Endothelial cell of umbilical vein (primary cell): Measurements from ENCODE around the gene ZNF385B. TPM values are rescaled to one million over a fixed set of nuclear protein-coding genes. Genes with fewer than 3 reads are reported as not detected.

Experiments used
- BruUV-seq: library from RNA; stranded (reverse); fragments of 400-500 nt; replicated peaks from 2 replicates; lab custom pipeline; 2021; lab: Mats Ljungman, UMichigan
- CTCF ChIA-PET: fragments of 300-600, 350-600 bp; sonication (Branson Sonifier 250); formaldehyde crosslinking; loops from one replicate; lab custom pipeline; 2021; ENCODE audit warnings: antibody characterized with exemption, inconsistent platforms; lab: Charles Lee
- POLR2A ChIA-PET: fragments of 300-600, 350-600 bp; sonication (Branson Sonifier 250); formaldehyde crosslinking; loops from one replicate; lab custom pipeline; 2021; ENCODE audit warnings: antibody characterized with exemption, inconsistent platforms; lab: Charles Lee
- DNase-seq: peaks from one replicate; pipeline ENCODE4 v3.0.0-alpha.2; 2011; ENCODE audit warnings: low read depth, low spot score
- FAIRE-seq: peaks from 2 replicates; lab custom pipeline; 2011; peaks lifted over from hg19 to GRCh38; lab: Jason Lieb, UNC
- H2AFZ ChIP-seq: 2 replicates; pipeline ENCODE4 v1.6.0; 2012; ENCODE audit warnings: low read depth, low read length, control low read depth, inconsistent platforms
- H3K27ac ChIP-seq: 2 replicates; pipeline ENCODE4 v1.5.1; 2011; ENCODE audit warnings: low read depth, mild to moderate bottlenecking, control low read depth, low read length, moderate library complexity; ENCODE audit not compliant: insufficient read depth
- H3K27me3 ChIP-seq, 2 experiments: 2 replicates each; pipeline versions ENCODE4 v1.6.0 to v1.6.1; 2011; ENCODE audit warnings: low read length in 2 of 2, mixed read lengths in 1 of 2; ENCODE audit not compliant: control insufficient read depth in 2 of 2, insufficient read depth in 2 of 2
- H3K36me3 ChIP-seq, 2 experiments: 2 replicates in 1 of 2; 3 replicates in 1 of 2; pipeline ENCODE4 v1.5.1; 2011; ENCODE audit warnings: low read length in 2 of 2, mild to moderate bottlenecking in 1 of 2, moderate library complexity in 1 of 2; ENCODE audit not compliant: control insufficient read depth in 2 of 2, insufficient read depth in 2 of 2; ENCODE audit errors: extremely low read depth in 1 of 2
- H3K4me1 ChIP-seq: 3 replicates; pipeline ENCODE4 v1.5.1; 2011; ENCODE audit warnings: mild to moderate bottlenecking, low read length; ENCODE audit not compliant: control insufficient read depth, insufficient read depth; ENCODE audit errors: extremely low read depth
- H3K4me2 ChIP-seq: 2 replicates; pipeline ENCODE4 v1.6.1; 2011; ENCODE audit warnings: low read length, control low read depth, mixed read lengths; ENCODE audit not compliant: insufficient read depth
- H3K4me3 ChIP-seq, 3 experiments: fragments of 200-600 bp in 1 of 3; sonication (generic), shearing (Covaris generic) in 1 of 3; replicated peaks in 1 of 3; 2 replicates each; pipeline ENCODE4 v1.5.1; 2011 to 2016; ENCODE audit warnings: control low read depth in 3 of 3, low read length in 3 of 3, mild to moderate bottlenecking in 2 of 3, inconsistent platforms in 1 of 3, low read depth in 1 of 3, moderate library complexity in 1 of 3; ENCODE audit not compliant: insufficient read depth in 1 of 3
- H3K79me2 ChIP-seq: 2 replicates; pipeline ENCODE4 v1.6.0; 2012; ENCODE audit warnings: low read length, inconsistent platforms; ENCODE audit not compliant: control insufficient read depth, insufficient read depth
- H3K9ac ChIP-seq: replicated peaks from 2 replicates; pipeline ENCODE3; 2011; ENCODE audit warnings: low read length, control low read depth; ENCODE audit not compliant: insufficient read depth; ENCODE audit errors: extremely low read depth
- H3K9me1 ChIP-seq: replicated peaks from 3 replicates; pipeline ENCODE4 v1.6.0; 2011; ENCODE audit warnings: mild to moderate bottlenecking, low read length; ENCODE audit not compliant: control insufficient read depth, insufficient read depth; ENCODE audit errors: extremely low read depth
- H3K9me3 ChIP-seq: replicated peaks from 2 replicates; pipeline ENCODE4 v1.5.1; 2012; ENCODE audit warnings: low read length, inconsistent platforms; ENCODE audit not compliant: control insufficient read depth, insufficient read depth
- H4K20me1 ChIP-seq: replicated peaks from 2 replicates; pipeline ENCODE3; 2011; ENCODE audit warnings: mild to moderate bottlenecking, low read length; ENCODE audit not compliant: control insufficient read depth, insufficient read depth; ENCODE audit errors: extremely low read depth
- CTCF ChIP-seq, 2 donors: IDR thresholded peaks; 1 replicate in 1 of 2; 2 replicates in 1 of 2; pipeline ENCODE4 v1.5.1; 2011; ENCODE audit warnings: low read length in 2 of 2, mild to moderate bottlenecking in 2 of 2, moderate library complexity in 2 of 2, control low read depth in 1 of 2, inconsistent platforms in 1 of 2, low read depth in 1 of 2; ENCODE audit not compliant: insufficient read depth in 1 of 2; ENCODE audit errors: extremely low read depth in 1 of 2
- GATA2 ChIP-seq: IDR thresholded peaks from 2 replicates; pipeline ENCODE4 v1.7.0; 2011; ENCODE audit warnings: low read depth, mild to moderate bottlenecking, moderate library complexity, mixed read lengths, low read length; ENCODE audit not compliant: insufficient read length, insufficient read depth
- POLR2AphosphoS5 ChIP-seq: IDR thresholded peaks from 2 replicates; pipeline ENCODE4 v1.6.1; 2012; ENCODE audit warnings: low read depth, mild to moderate bottlenecking, control low read depth, low read length, moderate library complexity; ENCODE audit not compliant: insufficient read depth
- dilution Hi-C: fragments of 300-500 bp; cut with MboI; formaldehyde crosslinking; loops from one replicate; pipeline ENCODE4 v1.15.0; 2019; ENCODE audit warnings: low sequenced_read_pairs; ENCODE audit not compliant: extremely low pct_ligation_motif_present
- intact Hi-C: fragments of 100-400 bp; cut with micrococcal nuclease; formaldehyde crosslinking; loops from one replicate; pipeline ENCODE4 v1.10.0; 2022
- polyA plus RNA-seq, 4 experiments: library from polyadenylated mRNA; depleted of rRNA in 3 of 4; stranded (reverse) in 3 of 4; unstranded in 1 of 4; fragments of >200 nt; gene quantifications; 2 replicates each; pipeline versions ENCODE4 v1.2.1 to v1.2.3, GENCODE V29; 2011 to 2012; ENCODE audit warnings: missing spikeins in 1 of 4
- total RNA-seq: library from RNA; stranded (reverse); gene quantifications from 2 replicates; pipeline ENCODE4 v1.2.3, GENCODE V29; 2021

Gene ZNF385B
- total and polyA plus RNA-seq, 2 donors (not counting 3 experiments of a cell fraction or from before 2014, with no cell fraction given) = not detected

- no TSS peak for BruUV-seq
- Histone ChIP-seq H3K9me3 (no peaks in the 10 kb centered on the region), H3K9me1 (no peaks in the 10 kb centered on the region), H3K27ac (no peak overlapping the region), H3K4me1 (no peaks in the 10 kb centered on the region), H4K20me1 (no peaks in the 10 kb centered on the region), H3K79me2 (no peaks in the 10 kb centered on the region), H3K36me3 (no peaks in the 10 kb centered on the region), H3K4me3 (no peak overlapping the region), H3K4me2 (no peak overlapping the region), H3K27me3 (peaks cover 2% of the 10 kb centered on the region in 2 experiments), H2AFZ (no peak overlapping the region), H3K9ac (no peak overlapping the region)
- intact Hi-C loops = no loop called here
- POLR2A ChIA-PET = no interaction called here
- dilution Hi-C loops = no loop called here
- CTCF ChIA-PET = no interaction called here
- DNase-seq (no peak), FAIRE-seq (no peak)
- TF ChIP-seq POLR2AphosphoS5 = no peak
These were observed 17.9 kb downstream of the ZNF385B start for GRCh38 chr2:179843541-179843940.

- no peak overlapping the region for H3K9ac ChIP-seq
- dilution Hi-C loops (no loop called here), intact Hi-C loops (loop anchor here (1.0 kb wide), 1 partner anchor 235 kb away; no protein-coding TSS in a partner anchor)
- H3K9me3 ChIP-seq = no peaks in the 10 kb centered on the region
- FAIRE-seq = peak; percentile 55
- H3K4me2 ChIP-seq = no peak overlapping the region
- H3K4me1 ChIP-seq = no peaks in the 10 kb centered on the region
- no peak overlapping the region for H3K27ac ChIP-seq
- CTCF ChIA-PET = interaction anchor here (0.8 to 1.0 kb wide), 2 partner anchors 9 to 234 kb away, joined by 3 read pairs; no protein-coding TSS in a partner anchor
- H4K20me1 ChIP-seq = no peaks in the 10 kb centered on the region
- H2AFZ ChIP-seq = no peak overlapping the region
- H3K27me3 ChIP-seq = peaks cover 2% of the 10 kb centered on the region in 2 experiments
- BruUV-seq = no TSS peak
- DNase-seq = peak; percentile 11
- no peak overlapping the region for H3K4me3 ChIP-seq
- H3K9me1 ChIP-seq = no peaks in the 10 kb centered on the region
- no peaks in the 10 kb centered on the region for H3K79me2 ChIP-seq
- POLR2A ChIA-PET = no interaction called here
- no peaks in the 10 kb centered on the region for H3K36me3 ChIP-seq
- TF ChIP-seq GATA2 (no peak), CTCF (IDR thresholded peaks at IDR 0.05; ENCODE audit: extremely low read depth in 1 of 2, insufficient read depth in 1 of 2, low read depth in 1 of 2, low read length in 2 of 2) (peak; percentile 23 to 42)
These were observed 18.8 kb downstream of the ZNF385B start for GRCh38 chr2:179842498-179843153.
